ENCODE measurements around the gene SIAE. TPM values are rescaled to one million over a fixed set of nuclear protein-coding genes. Genes with fewer than 3 reads are reported as not detected.
"Not testable (repeated sequence)": the region's sequence is repeated elsewhere in the genome, so short reads cannot be mapped to it uniquely, and the experiment has no call there.

SIAE gene
- polyA plus RNA-seq, 1 donor: 7.4 TPM

DNA sequence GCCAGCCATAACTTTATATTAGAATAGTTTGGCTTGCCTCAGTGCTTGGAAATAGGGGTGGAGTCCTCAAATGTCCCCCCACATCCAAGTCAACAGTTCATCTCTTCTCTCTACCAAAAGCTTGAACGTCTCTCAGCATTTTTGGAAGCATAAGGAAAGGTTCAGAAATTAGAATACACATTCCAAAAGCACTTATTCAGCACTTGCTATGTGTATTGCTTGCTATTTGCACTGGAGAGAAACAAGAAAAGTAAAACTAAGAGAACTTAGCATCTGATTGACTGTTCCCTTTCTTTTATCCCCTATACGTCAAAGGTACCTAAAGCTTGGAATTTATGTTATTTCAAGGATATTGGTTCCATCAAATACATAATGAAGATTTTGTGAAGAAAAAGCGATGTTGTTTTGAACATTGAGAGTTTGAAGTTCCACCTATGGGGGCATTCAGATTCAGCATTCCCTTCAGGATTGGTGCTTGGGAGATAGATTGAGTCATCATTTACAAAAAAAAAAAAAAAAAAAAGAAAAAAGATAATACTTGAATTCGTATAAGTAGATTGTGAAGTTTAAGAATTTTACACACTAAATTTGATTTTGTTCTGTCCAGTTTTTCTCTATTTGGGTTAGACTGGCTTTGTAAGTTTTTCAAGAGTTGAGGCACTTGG lies 49.5 kb downstream of the SIAE start:
- no peak for DNase-seq (ENCODE audit: low read depth)

DNA sequence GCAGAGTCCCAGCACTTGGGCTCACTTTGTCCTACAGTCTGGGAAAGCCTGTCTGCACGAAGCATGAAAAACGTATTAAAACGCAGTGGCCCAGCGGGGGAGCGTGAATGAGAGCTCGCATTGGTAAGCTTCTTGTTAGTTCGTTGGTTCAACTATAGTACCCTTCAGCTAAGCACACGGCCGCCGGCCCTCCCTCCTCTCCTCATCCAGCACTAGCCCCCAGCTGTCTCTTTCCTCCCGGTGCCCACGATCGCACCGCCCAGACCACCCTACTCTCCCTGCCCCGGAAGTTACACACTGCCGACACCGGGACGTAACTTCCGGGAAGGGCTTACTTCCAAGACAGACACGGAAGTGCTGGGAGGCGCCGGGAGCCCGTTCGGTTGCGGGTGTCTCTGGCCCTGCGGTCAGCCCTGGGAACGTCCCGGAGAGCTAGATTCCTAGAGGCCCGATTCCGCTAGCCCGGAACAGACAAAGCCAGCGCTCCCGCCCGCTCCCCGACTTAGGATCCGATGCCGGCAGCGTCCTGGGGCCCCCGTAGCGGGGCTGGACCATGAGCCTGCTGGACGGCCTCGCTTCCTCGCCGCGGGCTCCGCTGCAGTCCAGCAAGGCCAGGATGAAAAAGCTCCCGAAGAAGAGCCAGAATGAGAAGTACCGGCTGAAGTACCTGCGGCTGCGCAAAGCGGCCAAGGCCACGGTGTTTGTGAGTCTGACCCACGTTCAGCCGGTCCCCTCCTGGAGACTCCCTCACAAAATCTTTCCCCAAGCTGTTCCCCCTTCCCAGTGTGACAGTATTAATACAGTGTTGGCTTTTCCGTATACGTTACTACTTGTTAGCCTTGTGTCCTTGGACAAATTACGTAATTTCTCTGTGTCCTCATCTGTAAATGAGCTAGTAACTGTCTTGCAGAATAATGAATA lies 50.7 kb downstream of the SIAE start, which contains the start of gene TBRG1:
Gene TBRG1 (plus strand): TSS at position 334 of the 921 bp plus-strand sequence. CDS start 220 bp downstream, at position 554.
- peak; percentile 91 for DNase-seq (ENCODE audit: low read depth)

DNA sequence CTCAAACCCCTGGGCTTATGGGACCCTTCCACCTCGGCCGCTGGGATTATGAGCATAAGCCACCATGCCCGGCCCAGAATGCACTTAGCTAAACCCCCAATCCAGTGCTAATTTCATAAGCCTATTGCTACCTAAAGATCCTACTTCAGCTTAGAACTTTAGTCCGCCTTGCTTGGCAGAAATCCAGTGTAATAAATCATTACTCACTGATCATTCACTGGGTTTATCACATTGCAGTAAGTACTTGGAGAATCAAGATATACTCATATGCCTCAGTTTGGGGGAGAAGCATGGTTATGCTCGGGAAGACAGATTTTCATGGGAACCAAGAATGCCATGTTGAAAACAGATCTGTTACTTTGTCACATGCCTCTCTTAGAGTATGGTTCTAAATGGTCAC lies 54.7 kb downstream of the SIAE start:
- no peak for DNase-seq (ENCODE audit: low read depth)

DNA sequence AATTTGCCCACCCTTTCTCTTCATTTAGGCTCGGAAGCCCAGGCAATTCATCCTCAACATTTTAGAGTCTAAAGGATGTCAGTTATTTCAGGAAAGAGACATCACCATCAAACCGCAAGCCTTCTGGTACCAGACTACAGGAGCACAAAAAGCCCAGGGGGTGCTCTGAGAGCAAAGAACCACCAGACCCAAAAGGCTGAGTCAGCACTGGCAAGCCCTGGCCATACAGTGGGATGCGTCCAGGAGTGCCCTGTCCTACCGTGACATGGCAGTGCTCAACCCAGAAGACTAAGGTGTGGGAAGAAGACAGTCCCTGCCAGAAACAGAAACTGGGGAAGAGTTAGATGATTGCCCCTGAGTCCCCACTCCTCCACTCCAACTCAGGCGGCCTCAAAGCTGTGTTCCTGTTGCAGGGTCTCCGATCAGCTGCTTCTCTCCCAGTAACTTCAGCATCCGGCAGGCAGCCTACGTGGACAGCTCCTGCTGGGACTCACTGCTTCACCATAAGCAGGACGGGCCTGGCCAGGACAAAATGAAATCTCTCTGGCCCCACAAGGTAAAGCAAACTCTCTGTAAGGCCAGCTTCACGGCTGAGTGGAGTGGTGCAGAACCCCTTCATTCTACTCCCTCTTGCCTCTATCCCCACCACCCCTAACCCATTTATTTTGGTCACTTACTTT lies 60.8 kb downstream of the SIAE start:
- DNase-seq (ENCODE audit: low read depth): no peak

DNA sequence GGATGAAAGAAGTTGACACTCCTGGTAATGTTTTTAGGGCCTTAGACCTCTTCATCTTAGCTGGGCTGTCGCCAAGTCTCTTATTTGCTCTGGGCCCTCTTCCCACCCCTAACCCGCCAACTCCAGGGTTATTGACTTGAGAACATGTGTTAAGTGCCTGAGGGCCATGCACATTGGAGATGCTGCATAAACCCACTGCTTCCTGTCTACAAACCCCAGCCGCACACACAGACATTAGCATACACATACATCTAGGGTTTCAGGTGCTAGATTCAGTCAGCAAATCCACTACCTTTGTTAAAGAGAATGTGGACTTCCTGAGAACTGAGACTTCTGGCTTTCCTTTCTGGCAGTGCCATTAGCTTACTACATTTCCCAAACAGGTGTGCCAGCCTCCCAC lies 61.5 kb downstream of the SIAE start:
- DNase-seq (ENCODE audit: low read depth): no peak

DNA sequence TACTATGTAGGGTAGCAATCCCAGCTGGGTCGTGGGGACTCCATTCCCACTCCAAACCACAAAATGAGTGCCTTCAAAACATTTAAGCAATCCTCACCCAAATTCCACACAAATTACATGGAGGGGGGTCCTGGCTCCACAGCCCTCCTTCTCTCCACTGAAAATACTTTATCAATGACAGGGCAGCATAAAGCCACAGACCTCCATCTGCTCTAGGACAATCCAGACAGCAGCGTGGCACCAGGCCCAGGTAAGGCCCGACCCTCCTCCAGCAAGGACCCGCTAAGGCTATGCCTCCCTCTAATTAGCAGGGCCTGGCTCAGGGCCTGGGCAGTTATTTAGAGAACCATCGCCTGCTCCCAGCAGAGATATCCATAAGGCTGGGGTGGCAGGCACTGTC lies 62.5 kb downstream of the SIAE start, which contains the start of gene PANX3:
Gene PANX3 (plus strand): TSS at position 365 of the 400 bp plus-strand sequence. CDS start 129 bp downstream, outside the sequence.
- DNase-seq (ENCODE audit: low read depth): no peak

DNA sequence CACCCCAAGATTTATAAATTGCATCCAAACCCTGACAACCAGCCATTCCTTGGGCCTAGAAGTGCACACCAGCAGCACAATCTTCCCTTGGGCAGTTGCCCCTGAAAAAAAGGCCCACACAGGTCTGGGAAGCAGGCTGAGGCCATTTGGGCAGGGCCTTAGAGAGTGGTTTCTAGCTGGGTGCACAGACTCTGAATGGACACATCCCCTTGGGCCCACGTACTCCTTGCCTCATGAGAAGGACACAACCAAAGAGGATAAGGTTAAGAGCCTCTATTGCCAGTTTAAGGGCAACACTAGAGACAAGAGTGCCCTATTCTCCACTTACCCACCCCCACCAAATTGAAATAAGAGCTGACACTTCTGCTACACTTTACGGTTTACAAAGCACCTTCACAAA lies 63.2 kb downstream of the SIAE start:
- DNase-seq (ENCODE audit: low read depth): no peak

DNA sequence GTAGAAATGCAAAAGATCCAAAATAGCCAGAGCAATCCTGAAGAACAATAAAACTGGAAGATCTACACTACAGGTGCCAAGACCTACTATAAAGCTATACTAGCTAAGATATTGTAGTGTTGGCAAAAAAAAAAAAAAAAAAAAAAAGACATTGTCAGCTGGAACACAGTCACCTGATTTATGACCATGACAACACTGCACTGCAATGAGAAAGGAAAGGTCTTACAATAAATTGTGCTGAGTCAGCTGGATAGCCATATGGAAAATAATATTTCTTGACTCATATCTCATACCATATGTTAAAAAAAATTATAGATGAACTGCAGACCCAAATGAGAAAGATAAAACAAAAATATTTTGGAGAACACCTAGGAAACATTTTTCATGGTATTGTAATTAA lies 65.4 kb downstream of the SIAE start:
- DNase-seq (ENCODE audit: low read depth): no peak

DNA sequence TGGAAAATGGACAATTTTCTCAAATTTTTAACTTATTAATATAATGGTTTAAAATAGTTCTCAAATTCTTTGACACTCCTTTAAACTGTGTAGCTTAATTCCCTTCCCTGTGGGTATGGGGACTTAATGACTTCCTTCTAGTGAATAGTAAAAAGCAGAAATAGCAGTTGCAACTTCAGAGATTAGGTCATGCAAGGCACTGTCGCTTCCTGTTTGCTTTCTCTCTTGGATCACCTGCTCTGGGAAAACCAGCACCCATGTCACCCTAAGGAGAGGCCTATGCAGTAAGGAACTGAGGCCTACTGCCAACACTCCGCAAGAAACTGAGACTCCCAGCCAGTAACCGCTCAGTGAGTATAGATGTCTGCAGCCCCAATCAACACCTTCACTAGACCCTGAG lies 67.8 kb downstream of the SIAE start:
- DNase-seq (ENCODE audit: low read depth): no peak

DNA sequence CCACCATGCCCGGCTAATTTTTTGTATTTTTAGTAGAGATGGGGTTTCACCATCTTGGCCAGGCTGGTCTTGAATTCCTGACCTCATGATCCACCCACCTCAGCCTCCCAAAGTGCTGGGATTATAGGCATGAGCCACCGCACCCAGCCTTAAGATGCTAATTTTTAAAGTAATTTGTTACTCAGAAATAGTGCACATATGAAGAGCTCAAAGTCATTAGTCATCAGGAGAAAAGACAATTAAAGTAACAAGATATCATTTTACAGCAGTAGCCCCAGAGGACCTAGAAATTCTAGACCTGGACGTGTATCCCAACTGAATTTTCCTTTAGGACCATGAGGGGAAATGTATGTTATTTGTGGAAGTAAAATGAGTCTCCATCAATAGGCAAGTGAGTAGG lies 70.8 kb downstream of the SIAE start:
- DNase-seq (ENCODE audit: low read depth): not testable (repeated sequence)

DNA sequence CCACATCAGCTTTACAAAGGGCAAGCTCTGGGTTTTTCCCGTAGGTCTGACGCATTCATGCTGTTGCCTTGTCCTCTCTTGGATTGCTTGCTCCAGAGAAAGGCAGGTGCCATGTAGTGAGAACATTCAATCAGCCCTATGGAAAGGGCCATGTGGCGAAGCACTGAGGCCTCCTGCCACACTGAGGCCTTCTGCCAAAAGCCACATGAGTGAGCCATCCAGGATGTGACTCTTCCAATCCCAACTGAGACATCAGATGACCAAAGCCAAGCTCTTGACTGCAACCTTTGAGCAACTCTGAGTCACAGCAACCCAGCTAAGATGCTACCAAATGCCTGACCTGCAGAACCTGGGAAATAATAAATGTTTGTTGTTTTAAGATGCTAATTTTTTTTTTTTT lies 71.3 kb downstream of the SIAE start:
- DNase-seq (ENCODE audit: low read depth): no peak

DNA sequence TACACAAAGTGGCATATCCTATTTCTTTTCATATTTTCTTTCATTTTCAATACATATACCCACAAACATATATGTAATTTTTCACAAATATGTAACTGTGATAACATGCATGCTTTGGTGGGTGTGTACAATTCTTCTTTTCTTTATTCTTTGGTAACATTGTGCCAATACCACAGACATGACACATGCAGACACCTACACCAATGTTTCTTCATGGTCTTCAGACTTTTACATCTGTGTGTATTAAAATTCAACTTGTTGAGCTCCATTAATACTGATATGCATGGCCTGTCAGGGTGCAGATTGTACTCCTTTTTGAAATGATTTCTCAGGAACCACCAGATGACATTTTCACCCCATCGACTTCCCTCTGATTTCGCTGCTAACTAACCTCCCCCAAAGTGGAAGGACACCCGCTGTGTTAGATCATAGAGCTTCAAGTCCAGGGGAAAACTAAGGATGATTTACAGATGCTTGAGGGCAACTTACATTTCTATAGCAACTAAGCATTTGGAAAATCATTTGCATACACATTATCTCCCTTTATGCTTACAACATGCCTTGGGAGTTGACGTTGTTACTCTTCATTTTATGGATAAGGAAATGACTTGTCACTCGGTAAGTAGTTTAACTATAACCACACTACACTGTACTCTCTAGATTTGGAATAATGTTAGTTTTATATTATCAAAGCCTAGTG lies 72.8 kb downstream of the SIAE start:
- DNase-seq (ENCODE audit: low read depth): no peak

DNA sequence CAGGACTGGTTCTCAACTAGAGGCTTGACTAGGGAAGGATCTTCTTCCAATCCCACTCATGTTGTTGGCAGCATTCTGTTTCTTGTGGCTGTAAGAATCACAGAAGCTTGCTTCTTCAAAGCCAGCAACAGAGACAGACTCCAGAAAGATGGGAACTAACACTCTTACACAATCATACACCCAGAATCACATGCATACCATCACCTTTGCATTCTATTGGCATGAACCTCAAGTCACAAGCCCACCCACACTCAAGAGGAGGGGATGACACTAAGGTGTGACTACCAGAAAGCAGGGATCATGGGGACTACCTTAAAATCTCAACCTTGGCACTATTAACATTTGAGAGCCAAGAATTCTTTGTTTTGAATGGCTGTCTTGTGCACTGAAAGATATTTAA lies 75.9 kb downstream of the SIAE start:
- DNase-seq (ENCODE audit: low read depth): no peak

DNA sequence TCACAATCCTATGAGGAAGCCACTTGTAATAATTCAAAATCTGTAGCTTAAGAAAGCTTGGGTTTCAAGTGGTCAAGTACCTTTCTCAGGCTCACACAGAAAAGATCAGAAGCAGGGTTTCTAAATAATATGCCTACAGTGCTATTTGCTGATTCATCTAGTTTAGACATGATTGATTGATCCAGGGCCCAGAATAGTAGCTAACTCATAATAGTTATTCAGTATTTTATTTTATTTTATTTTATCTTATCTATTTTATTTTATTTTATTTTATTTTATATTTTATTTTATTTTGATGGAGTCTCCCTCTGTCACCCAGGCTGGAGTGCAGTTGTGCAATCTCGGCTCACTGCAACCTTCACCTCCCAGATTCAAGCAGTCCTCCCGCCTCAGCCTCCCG lies 78.2 kb downstream of the SIAE start:
- no peak for DNase-seq (ENCODE audit: low read depth)

DNA sequence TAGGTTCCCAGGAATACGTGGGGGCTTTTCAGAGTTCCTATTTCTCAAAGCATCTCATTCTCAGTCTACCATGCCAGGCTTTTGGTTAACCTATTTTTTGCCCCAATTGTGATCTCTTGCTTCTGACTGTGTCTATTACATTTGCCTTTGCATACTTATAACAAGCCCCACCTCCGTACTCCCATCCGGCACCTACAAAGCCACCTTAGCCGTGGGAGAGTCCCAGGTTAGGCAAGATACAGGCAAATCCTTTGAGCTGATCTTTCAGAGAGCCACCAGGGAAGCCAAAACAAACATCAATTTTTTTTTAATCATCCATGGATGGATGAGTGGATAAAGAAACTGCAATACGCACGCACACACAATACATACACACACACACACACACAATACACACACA lies 80.9 kb downstream of the SIAE start:
- DNase-seq (ENCODE audit: low read depth): no peak

DNA sequence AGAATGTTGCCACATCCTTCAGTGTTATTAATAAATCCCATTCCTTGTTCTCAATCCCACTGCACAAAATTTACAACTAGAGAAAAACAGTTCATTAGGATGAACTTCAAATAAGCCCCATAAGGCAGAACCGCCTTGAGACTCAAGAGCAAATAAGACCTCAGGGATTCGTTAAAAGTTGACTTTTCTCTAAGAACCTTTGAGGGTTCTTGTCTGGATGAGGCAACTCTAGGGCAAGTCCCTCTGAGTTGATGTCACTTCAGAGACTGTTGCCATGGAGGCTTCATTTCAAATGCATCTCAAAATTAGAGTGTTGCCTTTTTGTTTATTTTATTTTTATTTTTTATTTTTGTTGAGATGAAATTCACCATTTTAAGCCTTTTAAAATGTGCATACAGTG lies 82.1 kb downstream of the SIAE start:
- DNase-seq (ENCODE audit: low read depth): no peak

DNA sequence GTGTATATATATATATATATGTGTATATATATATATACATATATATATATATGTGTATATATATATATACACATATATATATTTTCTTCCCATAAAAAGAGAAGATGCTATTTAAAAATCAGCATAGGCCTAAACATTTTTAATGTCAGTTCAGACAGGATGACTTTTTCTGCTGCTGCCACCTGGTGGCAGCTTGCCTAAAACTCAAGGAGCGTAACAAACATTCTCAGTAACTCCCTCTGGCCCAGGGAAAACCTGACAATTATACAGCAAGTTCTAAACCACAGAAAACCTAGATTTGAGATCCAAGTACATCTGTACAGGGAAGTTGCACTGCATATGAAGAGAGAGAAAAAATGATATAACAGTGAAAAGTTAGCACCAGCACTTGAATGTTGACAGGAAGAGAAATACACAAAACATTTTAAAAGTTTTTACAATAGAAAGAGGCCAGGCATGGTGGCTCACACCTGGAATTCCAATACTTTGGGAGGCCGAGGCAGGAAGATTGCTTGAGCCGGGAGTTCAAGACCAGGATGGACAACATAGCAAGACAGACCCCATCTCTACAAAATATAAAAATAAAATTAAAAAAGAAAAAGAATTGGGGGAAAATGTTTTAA lies 87.2 kb downstream of the SIAE start:
- DNase-seq (ENCODE audit: low read depth): peak; percentile 36

DNA sequence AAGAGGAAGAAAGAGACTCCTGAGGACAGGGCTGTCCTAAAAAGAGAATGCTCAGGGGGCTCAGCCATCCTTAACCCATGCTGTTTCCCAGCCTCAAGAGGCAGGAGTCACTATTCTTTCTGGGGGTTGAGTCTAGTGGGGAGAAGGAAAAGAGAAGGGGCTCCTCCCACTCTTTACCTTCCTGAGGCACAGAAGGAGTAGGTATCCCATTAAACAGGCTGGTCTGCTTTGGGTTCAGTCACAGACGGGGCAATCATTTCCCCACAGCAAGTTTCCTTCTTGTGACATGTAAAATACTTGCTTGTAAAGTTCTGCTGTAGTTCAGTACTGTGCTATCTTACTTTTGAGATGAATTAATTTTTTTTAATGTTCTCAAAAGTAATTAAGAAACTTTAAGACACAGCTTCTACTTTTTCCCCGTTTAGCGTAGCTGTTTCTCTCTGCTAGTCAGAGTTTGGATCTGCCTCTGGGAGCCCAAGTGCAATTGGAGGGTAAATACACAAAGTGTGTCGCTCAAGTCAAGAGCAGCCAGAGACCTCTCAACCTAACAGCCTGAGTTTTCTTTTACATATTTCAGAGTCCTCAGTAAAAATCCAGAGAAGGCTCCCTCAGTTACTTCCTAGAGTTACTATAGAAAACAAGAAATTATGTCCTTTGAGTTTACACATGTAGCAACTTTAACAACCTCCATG lies 88.7 kb downstream of the SIAE start:
- DNase-seq (ENCODE audit: low read depth): no peak

DNA sequence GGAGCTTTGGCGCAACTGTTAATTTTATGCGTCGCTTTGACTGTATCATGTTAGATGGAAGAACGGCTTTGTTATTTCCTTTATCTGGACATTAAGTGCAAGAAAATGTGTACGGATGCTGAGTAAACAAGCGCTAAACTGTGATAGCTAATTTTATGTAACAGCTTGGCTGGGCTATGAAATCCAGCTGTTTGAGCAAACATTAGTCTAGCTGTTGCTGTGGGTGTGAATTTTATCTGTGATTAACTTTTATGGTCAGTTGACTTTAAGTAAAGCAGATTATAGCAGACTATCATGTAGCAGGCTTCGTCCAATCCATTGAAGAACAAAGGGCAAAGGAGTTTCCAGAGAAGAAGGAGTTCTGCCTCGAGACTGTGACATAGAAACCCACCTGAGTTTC lies 89.8 kb downstream of the SIAE start:
- DNase-seq (ENCODE audit: low read depth): no peak

Measured in forelimb muscle (tissue), 1 donor.